NCI-H2107 treated with DMSO at 0.1 percent for 48 hours (cell line): ENCODE data around the gene GUSB.

ENCODE experiments used
- DNase-seq: peaks from one replicate; lab custom pipeline; 2025; ENCODE audit not compliant: unreplicated experiment; lab: John Stamatoyannopoulos, UW

Gene GUSB

GRCh38 chr7:65938336-65938895, 43.6 kb downstream of the GUSB start:
- DNase-seq: no peak

GRCh38 chr7:65937296-65937695, 44.7 kb downstream of the GUSB start:
- no peak for DNase-seq

- no peak for DNase-seq
Observed at GRCh38 chr7:65931685-65932084, 50.3 kb downstream of the GUSB start.

- DNase-seq: no peak
Observed at GRCh38 chr7:65927489-65928448, 54.2 kb downstream of the GUSB start.

- DNase-seq: no peak
Observed at GRCh38 chr7:65926588-65926987, 55.4 kb downstream of the GUSB start.

GRCh38 chr7:65925040-65925439, 57.0 kb downstream of the GUSB start:
- DNase-seq: no peak

GRCh38 chr7:65924193-65924592, 57.8 kb downstream of the GUSB start:
- no peak for DNase-seq

- no peak for DNase-seq
Observed at GRCh38 chr7:65923316-65923715, 58.7 kb downstream of the GUSB start.

- no peak for DNase-seq
Observed at GRCh38 chr7:65915921-65916657, 65.9 kb downstream of the GUSB start.

GRCh38 chr7:65912237-65912636, 69.8 kb downstream of the GUSB start:
- DNase-seq: no peak
